Measurements from ENCODE around the gene GALNT2.

GRCh38 chr1:230065571-230065970, 1.5 kb upstream of the GALNT2 start:
- TF ChIP-seq, protein P1, sequence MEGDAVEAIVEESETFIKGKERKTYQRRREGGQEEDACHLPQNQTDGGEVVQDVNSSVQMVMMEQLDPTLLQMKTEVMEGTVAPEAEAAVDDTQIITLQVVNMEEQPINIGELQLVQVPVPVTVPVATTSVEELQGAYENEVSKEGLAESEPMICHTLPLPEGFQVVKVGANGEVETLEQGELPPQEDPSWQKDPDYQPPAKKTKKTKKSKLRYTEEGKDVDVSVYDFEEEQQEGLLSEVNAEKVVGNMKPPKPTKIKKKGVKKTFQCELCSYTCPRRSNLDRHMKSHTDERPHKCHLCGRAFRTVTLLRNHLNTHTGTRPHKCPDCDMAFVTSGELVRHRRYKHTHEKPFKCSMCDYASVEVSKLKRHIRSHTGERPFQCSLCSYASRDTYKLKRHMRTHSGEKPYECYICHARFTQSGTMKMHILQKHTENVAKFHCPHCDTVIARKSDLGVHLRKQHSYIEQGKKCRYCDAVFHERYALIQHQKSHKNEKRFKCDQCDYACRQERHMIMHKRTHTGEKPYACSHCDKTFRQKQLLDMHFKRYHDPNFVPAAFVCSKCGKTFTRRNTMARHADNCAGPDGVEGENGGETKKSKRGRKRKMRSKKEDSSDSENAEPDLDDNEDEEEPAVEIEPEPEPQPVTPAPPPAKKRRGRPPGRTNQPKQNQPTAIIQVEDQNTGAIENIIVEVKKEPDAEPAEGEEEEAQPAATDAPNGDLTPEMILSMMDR (IDR thresholded peaks at IDR 0.05) = no peak
- TF ChIP-seq ZFX (IDR thresholded peaks at IDR 0.05; ENCODE audit: borderline replicate concordance) = no peak
